NB4 (cell line): ENCODE data around the gene RNU1-2.

ENCODE experiments used
- CTCF ChIP-seq: IDR thresholded peaks from one replicate; pipeline ENCODE4 v1.5.1; 2012; ENCODE audit warnings: low read depth, low read length
- POLR2A ChIP-seq: IDR thresholded peaks from 2 replicates; pipeline ENCODE4 v1.6.1; 2011; ENCODE audit warnings: mild to moderate bottlenecking; ENCODE audit not compliant: insufficient read length; ENCODE audit errors: extremely low read depth

GRCh38 chr1:16921391-16922185 is 25.8 kb downstream of the RNU1-2 start, which contains the start of gene CROCC:
- TF ChIP-seq CTCF (peak; percentile 1), POLR2A (no peak)
